ENCODE measurements around the gene FNDC5. TPM values are rescaled to one million over a fixed set of nuclear protein-coding genes. Genes with fewer than 3 reads are reported as not detected.

Gene FNDC5
- total and polyA plus RNA-seq, 9 of the 15 experiments (the other 6 are each of a cell fraction or from before 2014, with no cell fraction given): 0.06 to 2.1 (median 0.22) TPM

- TF ChIP-seq CLOCK (CRISPR knock-in tag; IDR thresholded peaks at IDR 0.05; ENCODE audit: borderline replicate concordance) (peak; percentile 63; the same call in 1 of the 2 replicates), MTA3 (IDR thresholded peaks at IDR 0.05; ENCODE audit: borderline replicate concordance) (peak; percentile 84; the same call in 1 of the 2 replicates), RBM39 (optimal IDR thresholded peaks at IDR 0.05; ENCODE audit: low read depth, low read length) (peak; percentile 73), SMC3 (conservative IDR thresholded peaks at IDR 0.05; ENCODE audit: insufficient read depth, low read depth, low read length) (no peak), SMARCC2 (IDR thresholded peaks at IDR 0.05; ENCODE audit: low read depth) (0 out of 2 replicates have a peak, but pooled peaks have one; percentile 31), USF2 (CRISPR knock-in tag; IDR thresholded peaks at IDR 0.05) (0 out of 2 replicates have a peak, but pooled peaks have one; percentile 36), FOSL1 (tag; conservative IDR thresholded peaks at IDR 0.05) (peak; percentile 75), HCFC1 (IDR thresholded peaks at IDR 0.05; ENCODE audit: low read depth, low read length) (peak; percentile 92), CBX1 (IDR thresholded peaks at IDR 0.05; ENCODE audit: low read depth) (peak; percentile 79), PML (IDR thresholded peaks at IDR 0.05; ENCODE audit: low read length) (peak; percentile 61; the same call in 1 of the 2 replicates), GATAD2B (IDR thresholded peaks at IDR 0.05; ENCODE audit: borderline replicate concordance) (peak; percentile 90), PYGO2 (tag; IDR thresholded peaks at IDR 0.05) (no peak), TRIM24 (IDR thresholded peaks at IDR 0.05) (peak; percentile 53 to 89; a peak in 3 of 4 replicates), MBD2 (IDR thresholded peaks at IDR 0.05; ENCODE audit: borderline replicate concordance, low read depth) (peak; percentile 82; the same call in 1 of the 2 replicates), SP1 (CRISPR knock-in tag; IDR thresholded peaks at IDR 0.05) (peak; percentile 99), ZFP36 (IDR thresholded peaks at IDR 0.05; ENCODE audit: low read depth, low read length, partially characterized antibody) (peak; percentile 36), ZNF766 (CRISPR knock-in tag; conservative IDR thresholded peaks at IDR 0.05) (0 out of 2 replicates have a peak, but pooled peaks have one; percentile 65), FOXK1 (CRISPR knock-in tag; IDR thresholded peaks at IDR 0.05; ENCODE audit: borderline replicate concordance) (peak; percentile 17; the same call in 1 of the 2 replicates), SNIP1 (IDR thresholded peaks at IDR 0.05; ENCODE audit: low read depth) (no peak), ZNF146 (CRISPR knock-in tag; IDR thresholded peaks at IDR 0.05; ENCODE audit: unreplicated experiment) (peak; percentile 10)
- TF ChIP-seq, protein P1, sequence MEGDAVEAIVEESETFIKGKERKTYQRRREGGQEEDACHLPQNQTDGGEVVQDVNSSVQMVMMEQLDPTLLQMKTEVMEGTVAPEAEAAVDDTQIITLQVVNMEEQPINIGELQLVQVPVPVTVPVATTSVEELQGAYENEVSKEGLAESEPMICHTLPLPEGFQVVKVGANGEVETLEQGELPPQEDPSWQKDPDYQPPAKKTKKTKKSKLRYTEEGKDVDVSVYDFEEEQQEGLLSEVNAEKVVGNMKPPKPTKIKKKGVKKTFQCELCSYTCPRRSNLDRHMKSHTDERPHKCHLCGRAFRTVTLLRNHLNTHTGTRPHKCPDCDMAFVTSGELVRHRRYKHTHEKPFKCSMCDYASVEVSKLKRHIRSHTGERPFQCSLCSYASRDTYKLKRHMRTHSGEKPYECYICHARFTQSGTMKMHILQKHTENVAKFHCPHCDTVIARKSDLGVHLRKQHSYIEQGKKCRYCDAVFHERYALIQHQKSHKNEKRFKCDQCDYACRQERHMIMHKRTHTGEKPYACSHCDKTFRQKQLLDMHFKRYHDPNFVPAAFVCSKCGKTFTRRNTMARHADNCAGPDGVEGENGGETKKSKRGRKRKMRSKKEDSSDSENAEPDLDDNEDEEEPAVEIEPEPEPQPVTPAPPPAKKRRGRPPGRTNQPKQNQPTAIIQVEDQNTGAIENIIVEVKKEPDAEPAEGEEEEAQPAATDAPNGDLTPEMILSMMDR (IDR thresholded peaks at IDR 0.05 in 2 of 3, conservative IDR thresholded peaks at IDR 0.05 in 1 of 3; ENCODE audit: insufficient read depth in 2 of 3, low read depth in 1 of 3, low read length in 3 of 3): 0 out of 6 replicates have a peak, but pooled peaks of 1 of the 3 experiments have one; percentile 8
- TF ChIP-seq, protein P2, sequence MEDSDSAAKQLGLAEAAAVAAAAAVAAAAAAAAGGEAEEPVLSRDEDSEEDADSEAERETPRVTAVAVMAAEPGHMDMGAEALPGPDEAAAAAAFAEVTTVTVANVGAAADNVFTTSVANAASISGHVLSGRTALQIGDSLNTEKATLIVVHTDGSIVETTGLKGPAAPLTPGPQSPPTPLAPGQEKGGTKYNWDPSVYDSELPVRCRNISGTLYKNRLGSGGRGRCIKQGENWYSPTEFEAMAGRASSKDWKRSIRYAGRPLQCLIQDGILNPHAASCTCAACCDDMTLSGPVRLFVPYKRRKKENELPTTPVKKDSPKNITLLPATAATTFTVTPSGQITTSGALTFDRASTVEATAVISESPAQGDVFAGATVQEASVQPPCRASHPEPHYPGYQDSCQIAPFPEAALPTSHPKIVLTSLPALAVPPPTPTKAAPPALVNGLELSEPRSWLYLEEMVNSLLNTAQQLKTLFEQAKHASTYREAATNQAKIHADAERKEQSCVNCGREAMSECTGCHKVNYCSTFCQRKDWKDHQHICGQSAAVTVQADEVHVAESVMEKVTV (CRISPR knock-in tag; IDR thresholded peaks at IDR 0.05): peak; percentile 77
These were observed 53.4 kb downstream of the FNDC5 start, which contains the start of the genes S100PBP and YARS1 (continued) for GRCh38 chr1:32817159-32817814.

Data from K562 (cell line).